ENCODE results near the gene PLPPR1. TPM values are rescaled to one million over a fixed set of nuclear protein-coding genes. Genes with fewer than 3 reads are reported as not detected.

Gene PLPPR1
- total and polyA plus RNA-seq, 2 of the 13 experiments (the other 11 are each of a cell fraction or from before 2014, with no cell fraction given), result 16.0 to 84.7 TPM

- ATAC-seq (no peak), FAIRE-seq (no peak), DNase-seq (ENCODE audit: low spot score) (peak; percentile 44)
- peak overlapping the region; percentile 69; the same call in 1 of the 2 replicates for H3K9ac ChIP-seq (ENCODE audit: insufficient read depth, low read depth, low read length)
- CTCF ChIA-PET (ENCODE audit: low intra/inter-chr PET ratio, low total read pairs), result no interaction called here
- 56% methylated on average over 2 of the region's 2 CpGs for WGBS (ENCODE audit: low lambda C conversion rate)
- H3K4me3 ChIP-seq (replicated peaks in 1 of 3; ENCODE audit: insufficient read depth in 1 of 3, low read depth in 2 of 3, low read length in 3 of 3), result no peak overlapping the region
- peak overlapping the region; percentile 58; the same call in 1 of the 2 replicates for H3K4me2 ChIP-seq (ENCODE audit: low read depth, low read length)
- no peaks in the 10 kb centered on the region for H4K20me1 ChIP-seq (ENCODE audit: insufficient read depth, low read length)
- POLR2A ChIA-PET, result interaction anchor here (0.7 to 4.8 kb wide), 18 partner anchors 8 to 107 kb away, joined by 3 to 116 read pairs (median 6); partner anchors contain the start of genes MRPL50 and ZNF189
- BruUV-seq (replicated peaks), result no TSS peak
- no peaks in the 10 kb centered on the region for H3K36me3 ChIP-seq (replicated peaks in 1 of 2; ENCODE audit: control insufficient read depth in 1 of 2, insufficient read depth in 2 of 2, low read length in 2 of 2)
- H3K79me2 ChIP-seq (ENCODE audit: insufficient read depth, low read length), result no peaks in the 10 kb centered on the region
- peaks cover 95% of the 10 kb centered on the region for H3K4me1 ChIP-seq (ENCODE audit: insufficient read depth, low read length)
- H2AFZ ChIP-seq (ENCODE audit: low read length), result no peak overlapping the region
- intact Hi-C loops (cut with micrococcal nuclease; ENCODE audit: unreplicated experiment), result loop anchor here (1.0 to 2.0 kb wide), 6 partner anchors 13 to 45 kb away; partner anchors contain the start of genes MRPL50 and ZNF189
- no peaks in the 10 kb centered on the region for H3K27me3 ChIP-seq (ENCODE audit: control insufficient read depth in 1 of 2, insufficient read depth in 2 of 2, low read length in 2 of 2)
- H3K9me3 ChIP-seq (ENCODE audit: low read length), result no peaks in the 10 kb centered on the region
- in situ Hi-C loops (cut with HindIII; ENCODE audit: extremely low pct_ligation_motif_present, low pct_unique_long_range_greater_than_20kb), result no loop called here
- H3K27ac ChIP-seq (ENCODE audit: extremely low read length, insufficient read depth, low read length), result peak overlapping the region; percentile 94
- TF ChIP-seq ARID5B (CRISPR knock-in tag; IDR thresholded peaks at IDR 0.05), result peak; percentile 59; the same call in 1 of the 2 replicates
- TF ChIP-seq ZNF12 (CRISPR knock-in tag; IDR thresholded peaks at IDR 0.05), result no peak
- no peak for TF ChIP-seq RFXAP (CRISPR knock-in tag; IDR thresholded peaks at IDR 0.05; ENCODE audit: borderline replicate concordance)
- no peak for TF ChIP-seq MLX (CRISPR knock-in tag; IDR thresholded peaks at IDR 0.05)
- TF ChIP-seq TFE3 (CRISPR knock-in tag; IDR thresholded peaks at IDR 0.05), result 0 out of 2 replicates have a peak, but pooled peaks have one; percentile 18
- no peak for TF ChIP-seq PLSCR1 (CRISPR knock-in tag; IDR thresholded peaks at IDR 0.05; ENCODE audit: borderline replicate concordance)
- no peak for TF ChIP-seq HNF4A (CRISPR knock-in tag; IDR thresholded peaks at IDR 0.05)
- TF ChIP-seq SETDB1 (CRISPR knock-in tag; IDR thresholded peaks at IDR 0.05; ENCODE audit: borderline replicate concordance), result no peak
Measured at GRCh38 chr9:101353683-101354082, 325.2 kb downstream of the PLPPR1 start.
